EH (cell line): ENCODE results near the gene RAB41.
"Not testable (repeated sequence)": the region's sequence is repeated elsewhere in the genome, so short reads cannot be mapped to it uniquely, and the experiment has no call there.

Experiments
- DNase-seq: peaks from one replicate; pipeline ENCODE4 v3.0.0-alpha.2; 2015; ENCODE audit warnings: low read depth

The RAB41 gene

DNA sequence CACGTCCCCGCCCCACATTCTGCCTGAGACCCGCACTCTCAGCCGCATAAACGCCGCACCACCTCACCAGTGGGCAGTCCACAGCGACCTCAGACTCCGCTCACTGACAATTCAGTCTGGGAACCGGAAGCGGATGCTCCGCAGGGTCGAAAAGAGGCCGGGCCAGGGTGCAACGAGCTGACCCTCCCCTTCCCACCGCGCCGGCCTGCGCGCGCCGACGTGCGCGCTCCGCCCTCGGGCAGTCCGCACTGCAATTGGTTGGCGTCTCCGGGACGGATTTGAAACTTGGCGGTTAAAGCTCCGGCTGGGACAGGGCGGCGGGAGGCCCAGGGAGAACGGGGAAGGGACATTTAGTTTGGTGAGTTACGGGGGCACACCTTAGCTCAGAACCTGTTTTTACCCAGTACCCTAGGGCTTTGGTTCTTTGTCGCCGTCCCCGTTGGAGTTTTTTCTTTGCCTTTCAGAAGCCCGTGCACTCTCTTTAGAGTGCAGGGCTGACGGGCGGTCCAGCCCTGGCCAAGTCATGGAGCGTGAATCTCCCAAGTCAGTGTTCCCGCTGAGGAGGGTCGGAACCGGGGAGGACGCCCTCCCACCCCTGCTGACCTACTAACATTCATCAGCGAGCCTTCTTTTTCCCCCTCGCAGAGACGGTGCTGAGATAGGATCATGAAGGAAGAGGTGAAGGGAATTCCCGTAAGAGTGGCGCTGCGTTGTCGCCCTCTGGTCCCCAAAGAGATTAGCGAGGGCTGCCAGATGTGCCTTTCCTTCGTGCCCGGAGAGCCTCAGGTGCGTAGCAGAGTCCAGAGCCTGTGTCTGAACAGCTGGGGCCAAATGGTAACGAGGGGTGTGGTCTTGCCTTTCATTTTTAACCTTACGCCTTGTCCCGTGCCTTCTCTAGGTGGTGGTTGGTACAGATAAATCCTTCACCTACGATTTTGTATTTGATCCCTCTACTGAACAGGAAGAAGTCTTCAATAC is 8.1 kb downstream of the RAB41 start, which contains the start of the genes KIF4A and PDZD11:
KIF4A (plus strand) TSS at position 312 of the 978 bp plus-strand sequence; CDS start at position 667, 355 bp downstream.
PDZD11 (minus strand) TSS at position 135 of the 978 bp plus-strand sequence. CDS start 586 bp downstream, outside the sequence.
- peak; percentile 86 for DNase-seq

DNA sequence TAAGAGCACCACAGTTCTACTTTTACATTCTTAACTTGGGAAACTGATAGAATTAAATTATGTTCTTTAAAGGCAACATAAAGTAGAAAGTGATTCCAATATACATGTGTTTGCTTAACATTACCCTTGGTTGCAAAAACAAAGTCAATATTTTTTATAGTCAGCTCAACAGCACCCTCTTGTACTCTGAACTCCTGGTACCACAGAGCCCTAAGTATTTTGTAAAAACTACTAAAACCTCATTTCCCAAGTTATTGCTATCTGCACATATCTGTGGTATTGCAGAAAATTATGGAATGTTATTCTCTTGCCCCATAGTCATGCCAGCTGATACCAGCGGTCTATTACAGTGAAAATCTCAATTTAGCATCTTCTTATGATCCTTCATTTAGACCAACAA is 10.8 kb downstream of the RAB41 start:
- DNase-seq = peak; percentile 18

DNA sequence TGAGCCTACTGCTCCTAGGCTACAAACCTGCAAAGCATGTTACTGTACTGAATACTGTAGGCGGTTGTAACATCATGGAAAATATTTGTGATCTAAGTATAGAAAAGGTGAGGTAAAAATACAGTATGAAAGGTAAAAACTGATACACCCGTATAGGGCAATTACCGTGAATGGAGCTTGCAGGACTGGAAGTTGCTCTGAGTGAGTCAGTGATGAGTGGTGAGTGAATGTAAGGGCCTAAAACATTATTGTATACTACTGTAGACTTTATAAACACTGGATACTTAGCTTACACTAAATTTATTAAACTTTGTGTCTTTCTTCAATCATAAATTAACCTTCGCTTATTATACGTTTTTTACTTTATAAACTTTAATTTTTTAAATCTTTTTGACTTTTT is 11.6 kb downstream of the RAB41 start:
- DNase-seq = peak; percentile 8

DNA sequence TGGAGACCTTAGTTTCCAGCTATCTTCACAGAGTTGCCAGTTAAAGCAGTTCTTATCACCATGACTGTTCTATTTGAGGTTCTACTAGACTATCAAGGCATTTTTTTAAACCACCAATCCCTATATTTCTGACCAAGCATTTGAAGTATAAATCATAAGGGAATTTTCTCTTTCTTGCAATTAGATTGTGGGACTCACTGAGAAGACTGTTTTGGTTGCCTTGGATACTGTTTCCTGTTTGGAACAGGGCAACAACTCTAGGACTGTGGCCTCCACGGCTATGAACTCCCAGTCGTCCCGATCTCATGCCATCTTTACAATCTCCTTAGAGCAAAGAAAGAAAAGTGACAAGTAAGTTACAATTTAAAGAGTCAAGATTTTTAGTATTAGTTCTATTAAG is 19.7 kb downstream of the RAB41 start:
- DNase-seq = peak; percentile 55

DNA sequence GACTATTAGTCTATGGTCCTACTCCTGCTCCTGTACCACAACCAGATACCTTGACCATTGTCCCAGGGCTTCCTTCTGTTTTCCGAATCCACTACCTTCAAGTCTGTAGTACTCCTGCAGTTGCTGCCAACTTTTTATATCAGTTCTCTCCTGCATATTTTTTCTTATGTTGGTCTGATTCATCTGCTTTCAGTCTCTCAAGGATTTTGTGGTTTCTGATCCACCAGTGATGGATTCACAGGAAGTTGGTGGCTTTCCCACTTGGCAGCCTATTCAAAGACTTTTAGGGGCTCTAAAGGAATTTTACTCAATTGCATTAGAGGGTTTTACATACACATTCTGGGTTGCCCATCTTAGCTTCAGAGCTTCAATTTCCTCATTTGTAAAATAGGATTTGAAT is 31.5 kb downstream of the RAB41 start:
- peak; percentile 66 for DNase-seq

DNA sequence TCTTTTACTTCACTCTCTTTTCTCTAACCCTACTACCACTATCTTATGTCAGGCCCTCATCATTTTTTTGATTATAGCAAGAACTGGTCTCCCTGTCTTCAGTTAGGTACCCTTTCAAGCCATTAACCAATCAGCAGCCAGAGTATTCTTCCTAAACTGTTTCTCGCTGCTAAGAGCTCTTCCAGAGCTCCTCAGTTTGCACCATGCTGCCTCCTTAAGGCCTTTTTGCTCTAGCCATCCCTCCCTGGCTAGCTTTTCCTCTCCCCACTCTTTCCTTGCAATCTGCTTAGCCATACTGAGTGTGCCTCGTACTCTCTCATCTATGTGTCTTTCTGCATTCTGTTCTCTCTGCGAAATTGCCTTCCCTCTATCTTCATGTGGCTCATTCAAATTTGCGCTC is 40.8 kb downstream of the RAB41 start:
- no peak for DNase-seq

DNA sequence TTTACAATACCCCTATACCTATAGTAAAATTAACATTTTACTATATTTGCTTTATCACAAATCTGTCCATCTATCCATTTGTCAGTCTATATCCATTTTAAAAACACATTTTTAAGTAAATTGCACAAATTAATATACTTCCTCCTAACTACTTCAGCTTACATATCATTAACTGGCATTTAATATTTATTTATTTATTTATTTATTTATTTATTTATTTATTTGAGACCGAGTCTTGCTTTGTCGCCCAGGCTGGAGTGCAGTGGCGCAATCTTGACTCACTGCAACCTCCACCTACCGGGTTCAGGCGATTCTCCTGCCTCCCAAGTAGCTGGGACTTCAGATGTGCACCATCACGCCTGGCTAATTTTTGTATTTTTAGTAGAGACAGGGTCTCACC is 41.7 kb downstream of the RAB41 start:
- not testable (repeated sequence) for DNase-seq

DNA sequence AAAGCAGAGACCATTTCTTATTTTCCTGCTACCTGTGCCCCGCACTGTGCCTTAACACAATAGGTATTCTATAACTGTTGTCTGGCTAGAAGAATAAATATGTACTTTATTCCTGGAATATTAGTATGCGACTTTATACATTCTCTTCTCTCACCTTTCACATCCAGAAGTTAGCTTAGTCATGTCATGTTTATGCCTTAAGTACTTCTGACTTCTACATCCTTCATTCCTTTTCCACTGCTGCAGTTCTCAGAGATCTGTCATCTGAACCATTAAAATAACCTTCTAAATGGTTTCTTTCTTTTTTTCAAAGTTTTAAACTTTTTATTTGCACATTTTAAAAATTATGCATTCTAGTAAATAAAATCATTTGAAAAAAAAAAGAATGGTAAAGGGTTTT is 42.4 kb downstream of the RAB41 start:
- peak; percentile 11 for DNase-seq

DNA sequence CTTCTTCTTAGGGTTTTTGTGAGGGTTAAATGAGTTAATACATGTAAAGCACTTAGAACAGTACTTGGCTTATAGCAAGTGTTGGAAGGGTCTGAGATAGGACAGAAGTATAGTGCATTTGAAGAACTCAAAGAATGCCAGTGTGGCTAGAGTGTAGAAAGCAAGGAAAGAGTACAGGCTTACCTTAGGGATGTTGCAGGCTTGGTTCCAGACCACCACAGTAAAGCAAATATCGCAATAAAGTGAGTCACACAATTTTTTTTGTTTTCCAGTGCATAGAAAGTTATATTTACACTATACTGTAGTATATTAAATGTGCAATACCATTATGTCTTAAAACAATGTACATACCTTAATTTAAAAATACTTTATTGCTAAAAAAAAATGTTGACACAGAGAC is 49.2 kb downstream of the RAB41 start:
- no peak for DNase-seq

DNA sequence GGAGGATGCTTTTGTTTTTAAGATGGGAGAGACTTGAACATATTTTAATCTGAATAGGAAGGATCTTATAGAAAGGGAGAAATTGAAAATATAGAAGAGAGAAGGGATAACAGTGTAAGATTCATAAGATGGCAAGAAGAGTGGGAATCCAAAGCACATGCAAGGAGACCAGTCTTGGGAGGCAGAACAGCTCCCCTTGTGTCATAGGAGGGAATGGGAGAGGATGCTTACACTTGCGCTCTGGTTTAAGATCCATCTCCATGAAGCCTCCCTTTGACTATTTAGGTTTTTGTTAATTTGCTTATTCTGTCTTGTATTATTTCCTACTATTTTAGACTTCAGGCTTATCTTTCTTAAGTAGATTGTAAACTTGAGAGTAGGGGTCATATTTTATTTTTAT is 50.6 kb downstream of the RAB41 start:
- DNase-seq = no peak
